H1 (cell line): ENCODE measurements around the gene MIF4GD. TPM values are rescaled to one million over a fixed set of nuclear protein-coding genes. Genes with fewer than 3 reads are reported as not detected.

Source experiments
- CTCF ChIA-PET: fragments of 300-600 bp; sonication (Branson Sonifier 250); formaldehyde crosslinking; loops from one replicate; lab custom pipeline; 2021; ENCODE audit not compliant: partially characterized antibody; lab: Charles Lee
- POLR2A ChIA-PET: fragments of 300-600 bp; sonication (Branson Sonifier 250); formaldehyde crosslinking; loops from one replicate; lab custom pipeline; 2021; ENCODE audit warnings: inconsistent platforms; ENCODE audit not compliant: partially characterized antibody; lab: Charles Lee
- DNase-seq, 2 experiments: peaks; one replicate each; pipeline versions ENCODE4 v3.0.0 to v3.0.0-alpha.2; 2010 to 2022; ENCODE audit warnings: low spot score in 2 of 2, low read depth in 1 of 2, mixed read lengths in 1 of 2
- FAIRE-seq: peaks from 2 replicates; lab custom pipeline; 2011; peaks lifted over from hg19 to GRCh38; lab: Jason Lieb, UNC
- H2AFZ ChIP-seq: 2 replicates; pipeline ENCODE4 v1.8.1; 2012; ENCODE audit warnings: low read length, inconsistent platforms
- H2AK5ac ChIP-seq: 2 replicates; pipeline ENCODE4 v1.6.1; 2013; ENCODE audit warnings: low read depth, low read length
- H2BK120ac ChIP-seq: replicated peaks from 2 replicates; pipeline ENCODE3; 2013; ENCODE audit warnings: low read depth, low read length, inconsistent platforms
- H2BK12ac ChIP-seq: 2 replicates; pipeline ENCODE4 v1.6.1; 2013; ENCODE audit warnings: low read depth, low read length
- H2BK15ac ChIP-seq: 2 replicates; pipeline ENCODE4 v1.6.1; 2013; ENCODE audit warnings: low read length
- H2BK20ac ChIP-seq: 2 replicates; pipeline ENCODE4 v1.6.1; 2013; ENCODE audit warnings: low read length
- H2BK5ac ChIP-seq: 2 replicates; pipeline ENCODE4 v1.6.1; 2013; ENCODE audit warnings: low read depth, low read length
- H3K14ac ChIP-seq: 2 replicates; pipeline ENCODE4 v1.6.1; 2013; ENCODE audit warnings: inconsistent platforms; ENCODE audit not compliant: insufficient read length
- H3K18ac ChIP-seq: 2 replicates; pipeline ENCODE4 v1.6.1; 2013; ENCODE audit warnings: low read length; ENCODE audit errors: extremely low read depth
- H3K23ac ChIP-seq: 2 replicates; pipeline ENCODE4 v1.6.1; 2013; ENCODE audit warnings: inconsistent platforms; ENCODE audit not compliant: insufficient read length
- H3K23me2 ChIP-seq: 2 replicates; pipeline ENCODE4 v1.6.1; 2013; ENCODE audit warnings: low read depth, low read length
- H3K27ac ChIP-seq: 2 replicates; pipeline ENCODE4 v1.6.1; 2011; ENCODE audit warnings: low read depth, low read length, inconsistent platforms
- H3K27me3 ChIP-seq, 4 experiments: replicated peaks in 1 of 4; 1 replicate in 1 of 4; 2 replicates in 3 of 4; pipeline versions ENCODE4 v1.6.1 to v1.8.1; 2011 to 2013; ENCODE audit warnings: low read length in 3 of 4, mild to moderate bottlenecking in 3 of 4, inconsistent platforms in 2 of 4, mixed read lengths in 2 of 4, moderate library complexity in 1 of 4; ENCODE audit not compliant: control insufficient read depth in 3 of 4, insufficient read depth in 3 of 4; ENCODE audit errors: extremely low read depth in 1 of 4
- H3K36me3 ChIP-seq, 4 experiments: 2 replicates each; pipeline versions ENCODE4 v1.6.1 to v1.8.1; 2011 to 2013; ENCODE audit warnings: mild to moderate bottlenecking in 4 of 4, low read length in 3 of 4, moderate library complexity in 2 of 4, control low read depth in 1 of 4, inconsistent platforms in 1 of 4; ENCODE audit not compliant: insufficient read depth in 4 of 4, control insufficient read depth in 2 of 4
- H3K4ac ChIP-seq: replicated peaks from 2 replicates; pipeline ENCODE3; 2013; ENCODE audit warnings: low read length, low read depth, mixed read lengths, inconsistent platforms; ENCODE audit not compliant: insufficient read length
- H3K4me1 ChIP-seq, 4 experiments: replicated peaks in 1 of 4; 1 replicate in 1 of 4; 2 replicates in 3 of 4; pipeline versions ENCODE4 v1.6.1 to v1.8.1; 2011 to 2013; ENCODE audit warnings: low read length in 3 of 4, inconsistent platforms in 2 of 4, mixed read lengths in 1 of 4; ENCODE audit not compliant: insufficient read depth in 4 of 4, control insufficient read depth in 3 of 4
- H3K4me2 ChIP-seq, 2 experiments: 2 replicates each; pipeline versions ENCODE4 v1.6.1 to v1.8.1; 2011 to 2013; ENCODE audit warnings: low read depth in 2 of 2, low read length in 2 of 2, control low read depth in 1 of 2, inconsistent platforms in 1 of 2, mild to moderate bottlenecking in 1 of 2; ENCODE audit not compliant: insufficient read depth in 1 of 2
- H3K4me3 ChIP-seq, 4 experiments: fragments of 200-600, 300-600 bp in 1 of 4; sonication (generic), shearing (Covaris generic), sonication (Bioruptor Twin) in 1 of 4; 2 replicates each; pipeline versions ENCODE4 v1.5.1 to v1.8.1; 2011 to 2016; ENCODE audit warnings: low read length in 4 of 4, low read depth in 3 of 4, control low read depth in 2 of 4, inconsistent platforms in 2 of 4, mild to moderate bottlenecking in 2 of 4, mixed read lengths in 1 of 4, moderate library complexity in 1 of 4; ENCODE audit not compliant: insufficient read depth in 2 of 4; ENCODE audit errors: extremely low read depth in 1 of 4
- H3K56ac ChIP-seq: replicated peaks from 2 replicates; pipeline ENCODE3; 2013; ENCODE audit warnings: low read depth, mild to moderate bottlenecking, mixed read lengths, low read length, inconsistent platforms; ENCODE audit not compliant: insufficient read length
- H3K79me1 ChIP-seq: 2 replicates; pipeline ENCODE4 v1.6.1; 2013; ENCODE audit warnings: low read depth, low read length, control low read depth
- H3K79me2 ChIP-seq, 2 experiments: 2 replicates each; pipeline versions ENCODE4 v1.6.1 to v1.8.1; 2012 to 2013; ENCODE audit warnings: low read length in 2 of 2, mild to moderate bottlenecking in 2 of 2, inconsistent platforms in 1 of 2; ENCODE audit not compliant: insufficient read depth in 2 of 2, control insufficient read depth in 1 of 2
- H3K9ac ChIP-seq, 4 experiments: replicated peaks in 1 of 4; 1 replicate in 1 of 4; 2 replicates in 3 of 4; pipeline versions ENCODE4 v1.6.1 to v1.8.1; 2011 to 2013; ENCODE audit warnings: low read depth in 3 of 4, low read length in 3 of 4, control low read depth in 2 of 4, mild to moderate bottlenecking in 2 of 4, moderate library complexity in 2 of 4, inconsistent platforms in 1 of 4; ENCODE audit errors: extremely low read depth in 1 of 4
- H3K9me3 ChIP-seq, 2 experiments: 2 replicates each; pipeline versions ENCODE4 v1.6.1 to v1.8.1; 2012 to 2013; ENCODE audit warnings: mild to moderate bottlenecking in 2 of 2, moderate library complexity in 2 of 2, control low read depth in 1 of 2, inconsistent platforms in 1 of 2, low read depth in 1 of 2, low read length in 1 of 2, mixed read lengths in 1 of 2; ENCODE audit not compliant: insufficient read depth in 2 of 2
- H4K20me1 ChIP-seq, 2 experiments: replicated peaks in 1 of 2; 2 replicates each; pipeline versions ENCODE3 to v1.8.1; 2011 to 2013; ENCODE audit warnings: inconsistent platforms in 2 of 2, low read length in 2 of 2, mild to moderate bottlenecking in 1 of 2; ENCODE audit not compliant: insufficient read depth in 2 of 2, control insufficient read depth in 1 of 2
- H4K5ac ChIP-seq: 2 replicates; pipeline ENCODE4 v1.6.1; 2013; ENCODE audit warnings: low read length, low read depth, mixed read lengths, inconsistent platforms; ENCODE audit not compliant: insufficient read length
- H4K8ac ChIP-seq: 2 replicates; pipeline ENCODE4 v1.8.0; 2013; ENCODE audit warnings: mild to moderate bottlenecking, moderate library complexity, low read length, inconsistent platforms; ENCODE audit not compliant: insufficient read depth; ENCODE audit errors: extremely low read depth
- H4K91ac ChIP-seq: replicated peaks from 2 replicates; pipeline ENCODE3; 2013; ENCODE audit warnings: low read length, mixed read lengths, inconsistent platforms; ENCODE audit not compliant: insufficient read length
- ASH2L ChIP-seq: fragments of 200-600, 300-600 bp; sonication (generic); IDR thresholded peaks from one replicate; pipeline ENCODE4 v1.7.1; 2017; ENCODE audit warnings: low read length
- BCL11A ChIP-seq, 2 experiments: IDR thresholded peaks; one replicate each; pipeline ENCODE4 v1.6.1; 2011; ENCODE audit warnings: low read depth in 2 of 2, low read length in 2 of 2, mild to moderate bottlenecking in 2 of 2
- CBX5 ChIP-seq: fragments of 300-800, 300-1000 bp; sonication (generic); IDR thresholded peaks from 2 replicates; pipeline ENCODE4 v1.7.1; 2016; ENCODE audit warnings: antibody characterized with exemption, low read length, low read depth
- CHD2 ChIP-seq: IDR thresholded peaks from 2 replicates; pipeline ENCODE4 v1.6.1; 2012; ENCODE audit warnings: low read length, improper control_type of control experiment
- CTBP2 ChIP-seq: IDR thresholded peaks from 2 replicates; pipeline ENCODE4 v1.7.0; 2011; ENCODE audit warnings: borderline replicate concordance, mild to moderate bottlenecking, moderate library complexity, mixed read lengths, low read length; ENCODE audit not compliant: insufficient read depth, insufficient read length
- GABPA ChIP-seq: IDR thresholded peaks from 2 replicates; pipeline ENCODE4 v1.6.1; 2011; ENCODE audit warnings: mild to moderate bottlenecking, low read length, moderate library complexity, borderline replicate concordance; ENCODE audit not compliant: insufficient read depth
- GTF2F1 ChIP-seq: IDR thresholded peaks from 2 replicates; pipeline ENCODE4 v1.6.1; 2012; ENCODE audit warnings: low read depth, low read length, improper control_type of control experiment, borderline replicate concordance
- JUND ChIP-seq: IDR thresholded peaks from 2 replicates; pipeline ENCODE4 v1.6.1; 2011; ENCODE audit warnings: mild to moderate bottlenecking, improper control_type of control experiment, low read length
- POLR2AphosphoS5 ChIP-seq: IDR thresholded peaks from 2 replicates; pipeline ENCODE4 v1.6.1; 2011; ENCODE audit warnings: low read depth, low read length
- SIN3A ChIP-seq, 2 experiments: IDR thresholded peaks in 1 of 2; conservative IDR thresholded peaks in 1 of 2; 2 replicates each; pipeline ENCODE4 v1.6.1; 2011 to 2012; ENCODE audit warnings: low read length in 2 of 2, improper control_type of control experiment in 1 of 2, low read depth in 1 of 2, mild to moderate bottlenecking in 1 of 2
- SIRT6 ChIP-seq: IDR thresholded peaks from one replicate; pipeline ENCODE4 v1.7.1; 2012; ENCODE audit warnings: low read length, inconsistent platforms
- TBP ChIP-seq: IDR thresholded peaks from 2 replicates; pipeline ENCODE4 v1.6.1; 2011; ENCODE audit warnings: low read depth, low read length, improper control_type of control experiment
- WGBS, 2 experiments: shearing (Covaris generic) in 1 of 2; methylation state at CpG; one replicate each; pipeline versions ENCODE4 v1.1.6 to v1.1.7; 2013 to 2015; ENCODE audit warnings: low lambda C conversion rate in 2 of 2, mixed read lengths in 2 of 2, inconsistent platforms in 1 of 2, low coverage in 1 of 2, missing lambda C conversion rate in 1 of 2; ENCODE audit not compliant: insufficient replicate concordance in 2 of 2, insufficient coverage in 1 of 2, insufficient read length in 1 of 2; ENCODE audit errors: extremely low coverage in 1 of 2, missing lambda C conversion rate in 1 of 2; 5-methylcytosine and 5-hydroxymethylcytosine counted together
- polyA plus RNA-seq, 7 experiments: library from polyadenylated mRNA; depleted of rRNA in 3 of 7; stranded (reverse) in 5 of 7; unstranded in 2 of 7; fragments of >200 nt in 5 of 7; fragments of 200-250 nt in 2 of 7; gene quantifications; 1 replicate in 5 of 7; 2 replicates in 1 of 7; 4 replicates in 1 of 7; pipeline versions ENCODE4 v1.2.1 to v1.2.3, GENCODE V29; 2011 to 2013; ENCODE audit warnings: missing spikeins in 2 of 7, mixed read lengths in 2 of 7
- total RNA-seq: library from RNA; stranded (reverse); fragmentation: NEBNext Ultra II Directional; extraction: Animal tissue kit (Norgen Biotek cat#: 25700); gene quantifications from 2 replicates; pipeline ENCODE4 v1.2.1, GENCODE V29; 2021

Gene MIF4GD
- total and polyA plus RNA-seq, 2 of the 8 experiments (the other 6 are each of a cell fraction or from before 2014, with no cell fraction given), result 16.1 to 51.1 TPM

- no peak overlapping the region for H2AK5ac ChIP-seq
- no peak for DNase-seq
- TF ChIP-seq SIN3A (conservative IDR thresholded peaks at IDR 0.05 in 1 of 2, IDR thresholded peaks at IDR 0.05 in 1 of 2; ENCODE audit: low read depth in 1 of 2, low read length in 2 of 2), result no peak
- TF ChIP-seq BCL11A (IDR thresholded peaks at IDR 0.05; ENCODE audit: low read depth in 2 of 2, low read length in 2 of 2), result no peak
- no peak for TF ChIP-seq CHD2
- no peak for TF ChIP-seq SIRT6
- TF ChIP-seq GTF2F1, result no peak
- no peak for TF ChIP-seq CTBP2
- TF ChIP-seq GABPA, result no peak
- TF ChIP-seq POLR2AphosphoS5, result no peak
- no peak for TF ChIP-seq CBX5
- TF ChIP-seq ASH2L, result no peak
- no peak for TF ChIP-seq TBP
- no peak for TF ChIP-seq JUND
Observed at GRCh38 chr17:75319904-75320691, 49.1 kb upstream of the MIF4GD start.

More at GRCh38 chr17:75319904-75320691, 49.1 kb upstream of the MIF4GD start:
- Histone ChIP-seq H3K4ac (no peak overlapping the region), H3K23ac (no peak overlapping the region), H3K56ac (no peak overlapping the region), H3K4me2 (no peak overlapping the region), H4K20me1 (peaks cover 7 to 9% of the 10 kb centered on the region in 2 experiments), H3K4me1 (peaks cover 0 to 5% (median under 1%) of the 10 kb centered on the region in 4 experiments; a peak in 3 of 7 replicates), H2BK120ac (no peak overlapping the region), H3K4me3 (no peak overlapping the region), H3K27me3 (no peaks in the 10 kb centered on the region), H3K9ac (no peak overlapping the region), H2BK15ac (no peak overlapping the region), H3K36me3 (peaks cover 5 to 22% (median 15%) of the 10 kb centered on the region in 4 experiments; a peak in 6 of 8 replicates), H4K8ac (no peak overlapping the region), H3K23me2 (no peaks in the 10 kb centered on the region), H3K79me2 (no peaks in the 10 kb centered on the region), H3K9me3 (no peaks in the 10 kb centered on the region), H2AFZ (no peak overlapping the region), H3K27ac (no peak overlapping the region), H2BK5ac (no peak overlapping the region; the same call in 1 of the 2 replicates), H3K79me1 (no peaks in the 10 kb centered on the region), H3K18ac (no peak overlapping the region), H3K14ac (no peak overlapping the region), H2BK20ac (no peak overlapping the region), H2BK12ac (no peak overlapping the region), H4K5ac (no peak overlapping the region), H4K91ac (no peak overlapping the region)
- no peak for FAIRE-seq
- 95% methylated on average over 20 of the region's 20 CpGs; no CpG with 5 or more reads in 1 of the 2 experiments for WGBS, 2 experiments
- POLR2A ChIA-PET, result interaction anchor here (0.7 to 1.5 kb wide), 3 partner anchors 29 to 102 kb away, joined by 3 read pairs; partner anchors contain the start of gene SLC25A19
- CTCF ChIA-PET, result interaction anchor here (0.6 to 9.6 kb wide), 10 partner anchors 9 to 1135 kb away, joined by 3 to 97 read pairs (median 4); partner anchors contain the start of gene MIF4GD
